Keratinocyte (primary cell): Measurements from ENCODE around the gene SLC27A5.

Source experiments
- CTCF ChIP-seq, 3 experiments: IDR thresholded peaks in 1 of 3; conservative IDR thresholded peaks in 1 of 3; optimal IDR thresholded peaks in 1 of 3; 2 replicates in 2 of 3; 3 replicates in 1 of 3; pipeline versions ENCODE3 to v1.5.1; 2011; ENCODE audit warnings: low read length in 3 of 3, mild to moderate bottlenecking in 3 of 3, moderate library complexity in 2 of 3, control low read depth in 1 of 3, inconsistent platforms in 1 of 3; ENCODE audit not compliant: insufficient read depth in 2 of 3; ENCODE audit errors: extremely low read depth in 1 of 3
- EZH2 ChIP-seq: IDR thresholded peaks from one replicate; pipeline ENCODE4 v1.6.1; 2012; ENCODE audit warnings: inconsistent platforms, mild to moderate bottlenecking, low read length, moderate library complexity

DNA sequence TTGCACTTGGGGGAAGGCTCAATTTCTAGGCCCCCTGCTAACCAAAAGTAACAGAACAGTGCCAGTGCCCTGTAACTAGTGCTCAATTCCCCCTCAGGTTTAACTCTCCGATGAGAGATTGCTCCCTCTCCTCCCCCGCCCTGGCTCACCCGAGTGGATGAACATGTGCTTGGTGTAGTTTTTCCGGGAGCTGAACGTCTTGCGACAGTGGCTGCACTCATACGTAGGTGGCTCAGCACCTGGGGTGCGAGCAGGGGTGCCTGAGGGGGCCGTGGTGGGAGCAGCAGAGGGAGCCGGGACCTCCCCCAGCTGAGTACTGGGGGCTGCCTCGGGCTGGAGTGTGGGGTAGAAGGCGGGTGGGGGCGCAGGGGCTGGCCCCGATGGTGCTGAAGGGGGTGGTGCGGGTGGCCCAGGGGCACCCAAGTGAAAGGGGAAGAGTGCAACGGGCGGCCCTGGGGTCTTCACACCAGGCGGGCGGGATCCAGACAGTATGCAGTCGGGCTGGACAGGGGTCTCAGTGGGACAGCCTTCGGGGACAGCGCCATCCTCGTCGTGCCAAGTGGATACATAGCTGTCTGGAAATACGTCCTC lies 4.5 kb upstream of the SLC27A5 start:
- TF ChIP-seq CTCF (optimal IDR thresholded peaks at IDR 0.05 in 1 of 3, IDR thresholded peaks at IDR 0.05 in 1 of 3, conservative IDR thresholded peaks at IDR 0.05 in 1 of 3; ENCODE audit: extremely low read depth in 1 of 3, insufficient read depth in 2 of 3, low read length in 3 of 3) (no peak), EZH2 (no peak)
